Activated gamma-delta T cell treated with Interleukin-2 at 50 U/mL for 16 hours (primary cell): ENCODE measurements around the gene BPIFA2.
"Not testable (repeated sequence)": the region's sequence is repeated elsewhere in the genome, so short reads cannot be mapped to it uniquely, and the experiment has no call there.

Source experiments
- DNase-seq: peaks from one replicate; pipeline ENCODE4 v3.0.0-alpha.2; 2020

The BPIFA2 gene

GRCh38 chr20:33167859-33168258 lies at the start of gene BPIFA2:
BPIFA2 (plus strand) TSS chr20:33168159; CDS start chr20:33169146, 987 bp downstream.
- no peak for DNase-seq

GRCh38 chr20:33119725-33120720 lies 47.9 kb upstream of the BPIFA2 start:
- no peak for DNase-seq

- no peak for DNase-seq
Observed at GRCh38 chr20:33120934-33121333, 47.0 kb upstream of the BPIFA2 start.

- not testable (repeated sequence) for DNase-seq
Observed at GRCh38 chr20:33122297-33122696, 45.7 kb upstream of the BPIFA2 start.

GRCh38 chr20:33124261-33124660 lies 43.7 kb upstream of the BPIFA2 start:
- no peak for DNase-seq

- no peak for DNase-seq
Observed at GRCh38 chr20:33124994-33125393, 43.0 kb upstream of the BPIFA2 start.

GRCh38 chr20:33125983-33126382 lies 42.0 kb upstream of the BPIFA2 start:
- DNase-seq: no peak

- DNase-seq: no peak
Observed at GRCh38 chr20:33127422-33128097, 40.4 kb upstream of the BPIFA2 start.

GRCh38 chr20:33130568-33131061 lies 37.3 kb upstream of the BPIFA2 start:
- no peak for DNase-seq

GRCh38 chr20:33131949-33132473 lies 35.9 kb upstream of the BPIFA2 start:
- no peak for DNase-seq

GRCh38 chr20:33132513-33133372 lies 35.2 kb upstream of the BPIFA2 start:
- DNase-seq: no peak

- no peak for DNase-seq
Observed at GRCh38 chr20:33133373-33133941, 34.5 kb upstream of the BPIFA2 start.

GRCh38 chr20:33137195-33137594 lies 30.8 kb upstream of the BPIFA2 start:
- no peak for DNase-seq

- DNase-seq: no peak
Observed at GRCh38 chr20:33139467-33139866, 28.5 kb upstream of the BPIFA2 start.

GRCh38 chr20:33145521-33145920 lies 22.4 kb upstream of the BPIFA2 start:
- DNase-seq: no peak

- no peak for DNase-seq
Observed at GRCh38 chr20:33147299-33147698, 20.7 kb upstream of the BPIFA2 start.

- DNase-seq: no peak
Observed at GRCh38 chr20:33148040-33148439, 19.9 kb upstream of the BPIFA2 start.

- no peak for DNase-seq
Observed at GRCh38 chr20:33154252-33154651, 13.7 kb upstream of the BPIFA2 start.

GRCh38 chr20:33158637-33159385 lies 9.1 kb upstream of the BPIFA2 start:
- no peak for DNase-seq

GRCh38 chr20:33159713-33160112 lies 8.2 kb upstream of the BPIFA2 start:
- no peak for DNase-seq

- no peak for DNase-seq
Observed at GRCh38 chr20:33160681-33161080, 7.3 kb upstream of the BPIFA2 start.
